Esophagus muscularis mucosa (tissue), 4 donors: ENCODE data around the gene TNFRSF1A.

Experiments used
- EP300 ChIP-seq: sonication (generic); formaldehyde crosslinking; IDR thresholded peaks from one replicate; pipeline ENCODE4 v1.6.1; 2017; ENCODE audit warnings: antibody characterized with exemption
- POLR2A ChIP-seq: fragments of 450-650 bp; IDR thresholded peaks from one replicate; pipeline ENCODE4 v1.6.1; 2017; ENCODE audit warnings: antibody characterized with exemption, moderate library complexity, mild to moderate bottlenecking, low read depth
- POLR2AphosphoS5 ChIP-seq, 2 donors: sonication (generic); formaldehyde crosslinking; IDR thresholded peaks; one replicate each; pipeline ENCODE4 v1.6.1; 2017; ENCODE audit warnings: antibody characterized with exemption in 2 of 2
- TF ChIP-seq, protein P1 (sequence below), 3 experiments: fragments of 200-600 bp in 2 of 3; fragments of 450-650 bp in 1 of 3; sonication (generic) in 2 of 3; IDR thresholded peaks; one replicate each; pipeline ENCODE4 v1.5.1; 2017 to 2019; ENCODE audit warnings: antibody characterized with exemption in 3 of 3, mild to moderate bottlenecking in 2 of 3, moderate library complexity in 1 of 3

DNA sequence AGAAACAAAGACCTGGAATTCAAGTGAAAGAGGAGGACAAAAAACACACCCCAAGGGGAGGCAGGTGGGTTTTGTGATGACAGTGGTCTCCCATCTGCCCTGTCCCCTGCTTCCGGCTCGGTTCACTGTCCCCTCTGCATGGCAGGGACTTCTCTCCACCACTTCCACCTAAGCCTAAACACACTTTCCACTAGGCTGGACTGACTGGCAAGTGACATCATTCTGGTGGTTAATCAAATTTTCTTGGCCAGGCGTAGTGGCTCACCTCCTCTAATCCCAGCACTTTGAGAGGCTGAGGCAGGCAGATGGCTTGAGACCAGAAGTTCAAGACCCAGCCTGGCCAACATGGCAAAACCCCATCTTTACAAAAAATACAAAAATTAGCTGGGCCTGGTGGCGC, 19.5 kb downstream of the TNFRSF1A start:
- TF ChIP-seq POLR2A = no peak
- TF ChIP-seq, protein P1, sequence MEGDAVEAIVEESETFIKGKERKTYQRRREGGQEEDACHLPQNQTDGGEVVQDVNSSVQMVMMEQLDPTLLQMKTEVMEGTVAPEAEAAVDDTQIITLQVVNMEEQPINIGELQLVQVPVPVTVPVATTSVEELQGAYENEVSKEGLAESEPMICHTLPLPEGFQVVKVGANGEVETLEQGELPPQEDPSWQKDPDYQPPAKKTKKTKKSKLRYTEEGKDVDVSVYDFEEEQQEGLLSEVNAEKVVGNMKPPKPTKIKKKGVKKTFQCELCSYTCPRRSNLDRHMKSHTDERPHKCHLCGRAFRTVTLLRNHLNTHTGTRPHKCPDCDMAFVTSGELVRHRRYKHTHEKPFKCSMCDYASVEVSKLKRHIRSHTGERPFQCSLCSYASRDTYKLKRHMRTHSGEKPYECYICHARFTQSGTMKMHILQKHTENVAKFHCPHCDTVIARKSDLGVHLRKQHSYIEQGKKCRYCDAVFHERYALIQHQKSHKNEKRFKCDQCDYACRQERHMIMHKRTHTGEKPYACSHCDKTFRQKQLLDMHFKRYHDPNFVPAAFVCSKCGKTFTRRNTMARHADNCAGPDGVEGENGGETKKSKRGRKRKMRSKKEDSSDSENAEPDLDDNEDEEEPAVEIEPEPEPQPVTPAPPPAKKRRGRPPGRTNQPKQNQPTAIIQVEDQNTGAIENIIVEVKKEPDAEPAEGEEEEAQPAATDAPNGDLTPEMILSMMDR (IDR thresholded peaks at IDR 0.05) = no peak
- no peak for TF ChIP-seq POLR2AphosphoS5 (IDR thresholded peaks at IDR 0.05)
- TF ChIP-seq EP300 = no peak
